ENCODE data around the gene IFI44L. TPM values are rescaled to one million over a fixed set of nuclear protein-coding genes. Genes with fewer than 3 reads are reported as not detected.

The IFI44L gene
- total RNA-seq, 1 donor from 2014 or later = 5.4 TPM

- no peak for DNase-seq
- H3K4me3 ChIP-seq = no peak overlapping the region
- H3K27ac ChIP-seq (replicated peaks) = no peak overlapping the region
- peaks cover 9% of the 10 kb centered on the region for H3K27me3 ChIP-seq (ENCODE audit: low read depth)
- H3K36me3 ChIP-seq = no peaks in the 10 kb centered on the region
- no peaks in the 10 kb centered on the region for H3K9me3 ChIP-seq (replicated peaks)
- peak; percentile 60 for TF ChIP-seq CTCF (IDR thresholded peaks at IDR 0.05; ENCODE audit: borderline replicate concordance)
- intact Hi-C loops (cut with micrococcal nuclease) = loop anchor here (5.0 kb wide), 1 partner anchor 470 kb away; no protein-coding TSS in a partner anchor
- H3K4me1 ChIP-seq = no peaks in the 10 kb centered on the region
These were observed 12.8 kb upstream of the IFI44L start for GRCh38 chr1:78607334-78607927.

GRCh38 chr1:78607944-78608343 lies 12.3 kb upstream of the IFI44L start:
- no peak for TF ChIP-seq CTCF (IDR thresholded peaks at IDR 0.05; ENCODE audit: borderline replicate concordance)
- Histone ChIP-seq H3K27me3 (ENCODE audit: low read depth) (peaks cover 9% of the 10 kb centered on the region), H3K36me3 (no peaks in the 10 kb centered on the region), H3K4me3 (no peak overlapping the region), H3K9me3 (replicated peaks) (no peaks in the 10 kb centered on the region), H3K27ac (replicated peaks) (no peak overlapping the region), H3K4me1 (no peaks in the 10 kb centered on the region)
- DNase-seq = no peak
- intact Hi-C loops (cut with micrococcal nuclease) = loop anchor here (5.0 kb wide), 1 partner anchor 471 kb away; no protein-coding TSS in a partner anchor

- Histone ChIP-seq H3K9me3 (replicated peaks) (peaks cover 3% of the 10 kb centered on the region), H3K4me1 (peaks cover 25% of the 10 kb centered on the region), H3K36me3 (no peaks in the 10 kb centered on the region), H3K4me3 (peak overlapping the region; percentile 26), H3K27ac (replicated peaks) (peak overlapping the region; percentile 86), H3K27me3 (ENCODE audit: low read depth) (no peaks in the 10 kb centered on the region)
- TF ChIP-seq CTCF (IDR thresholded peaks at IDR 0.05; ENCODE audit: borderline replicate concordance) = peak; percentile 88
- intact Hi-C loops (cut with micrococcal nuclease) = loop anchor here (5.0 kb wide), 1 partner anchor 60 kb away; no protein-coding TSS in a partner anchor
- DNase-seq = peak; percentile 32
These were observed 2.6 kb upstream of the IFI44L start for GRCh38 chr1:78617615-78618026.

GRCh38 chr1:78619032-78619431 lies 1.2 kb upstream of the IFI44L start:
- H3K27ac ChIP-seq (replicated peaks) = peak overlapping the region; percentile 86
- no peaks in the 10 kb centered on the region for H3K9me3 ChIP-seq (replicated peaks)
- H3K4me1 ChIP-seq = peaks cover 30% of the 10 kb centered on the region
- H3K36me3 ChIP-seq = no peaks in the 10 kb centered on the region
- peak overlapping the region; percentile 61 for H3K4me3 ChIP-seq
- no peak for TF ChIP-seq CTCF (IDR thresholded peaks at IDR 0.05; ENCODE audit: borderline replicate concordance)
- DNase-seq = no peak
- H3K27me3 ChIP-seq (ENCODE audit: low read depth) = no peaks in the 10 kb centered on the region
- intact Hi-C loops (cut with micrococcal nuclease) = loop anchor here (5.0 kb wide), 1 partner anchor 58 kb away; no protein-coding TSS in a partner anchor

GRCh38 chr1:78619446-78619802 lies 824 bp upstream of the IFI44L start:
- no peak for DNase-seq
- H3K9me3 ChIP-seq (replicated peaks) = no peaks in the 10 kb centered on the region
- peaks cover 30% of the 10 kb centered on the region for H3K4me1 ChIP-seq
- H3K4me3 ChIP-seq = peak overlapping the region; percentile 61
- TF ChIP-seq CTCF (IDR thresholded peaks at IDR 0.05; ENCODE audit: borderline replicate concordance) = no peak
- peak overlapping the region; percentile 86 for H3K27ac ChIP-seq (replicated peaks)
- no peaks in the 10 kb centered on the region for H3K27me3 ChIP-seq (ENCODE audit: low read depth)
- H3K36me3 ChIP-seq = no peaks in the 10 kb centered on the region
- intact Hi-C loops (cut with micrococcal nuclease) = loop anchor here (5.0 kb wide), 1 partner anchor 58 kb away; no protein-coding TSS in a partner anchor

All from left ventricle myocardium inferior (tissue), 1 donor.